ENCODE results near the gene TMEM100.

Gene TMEM100

GRCh38 chr17:55730808-55731207, 8.1 kb upstream of the TMEM100 start:
- no peaks in the 10 kb centered on the region for H3K27me3 ChIP-seq (replicated peaks; ENCODE audit: insufficient read depth, low read length)
- no peaks in the 10 kb centered on the region for H3K36me3 ChIP-seq (replicated peaks; ENCODE audit: insufficient read depth, low read length)
- H3K27ac ChIP-seq (ENCODE audit: low read length) = no peak overlapping the region
- H3K4me1 ChIP-seq (ENCODE audit: low read length) = no peaks in the 10 kb centered on the region
- H2AFZ ChIP-seq (ENCODE audit: low read length) = no peak overlapping the region
- no peak for TF ChIP-seq EZH2 (optimal IDR thresholded peaks at IDR 0.05; ENCODE audit: low read depth, low read length)
- no peak for TF ChIP-seq EZH2phosphoT487 (IDR thresholded peaks at IDR 0.05; ENCODE audit: low read length)
- no peak overlapping the region for H3K4me2 ChIP-seq (ENCODE audit: low read depth, low read length)
- no peaks in the 10 kb centered on the region for H3F3A ChIP-seq (ENCODE audit: insufficient read depth, low read length)
- no peak overlapping the region for H3K9ac ChIP-seq (ENCODE audit: low read length)
- DNase-seq = no peak
- H3K9me3 ChIP-seq (replicated peaks; ENCODE audit: insufficient read depth, low read length) = no peaks in the 10 kb centered on the region
- no peaks in the 10 kb centered on the region for H3K79me2 ChIP-seq (ENCODE audit: low read length)
- no peak overlapping the region for H3K4me3 ChIP-seq (ENCODE audit: low read length)
- no peaks in the 10 kb centered on the region for H3K9me2 ChIP-seq (replicated peaks; ENCODE audit: insufficient read depth, low read length)
- no peaks in the 10 kb centered on the region for H4K20me1 ChIP-seq (ENCODE audit: insufficient read depth, low read length)

- Histone ChIP-seq H3K4me3 (ENCODE audit: low read length) (no peak overlapping the region), H3K9ac (ENCODE audit: low read length) (no peak overlapping the region), H2AFZ (ENCODE audit: low read length) (no peak overlapping the region), H3K9me2 (replicated peaks; ENCODE audit: insufficient read depth, low read length) (no peaks in the 10 kb centered on the region), H3K36me3 (replicated peaks; ENCODE audit: insufficient read depth, low read length) (no peaks in the 10 kb centered on the region), H3K4me2 (ENCODE audit: low read depth, low read length) (no peak overlapping the region), H3K79me2 (ENCODE audit: low read length) (no peaks in the 10 kb centered on the region), H3K27ac (ENCODE audit: low read length) (no peak overlapping the region), H3K4me1 (ENCODE audit: low read length) (no peaks in the 10 kb centered on the region), H3K9me3 (replicated peaks; ENCODE audit: insufficient read depth, low read length) (no peaks in the 10 kb centered on the region), H3F3A (ENCODE audit: insufficient read depth, low read length) (no peaks in the 10 kb centered on the region), H4K20me1 (ENCODE audit: insufficient read depth, low read length) (no peaks in the 10 kb centered on the region), H3K27me3 (replicated peaks; ENCODE audit: insufficient read depth, low read length) (no peaks in the 10 kb centered on the region)
- TF ChIP-seq EZH2 (optimal IDR thresholded peaks at IDR 0.05; ENCODE audit: low read depth, low read length) (no peak), CTCF (IDR thresholded peaks at IDR 0.05; ENCODE audit: low read length) (no peak), EZH2phosphoT487 (IDR thresholded peaks at IDR 0.05; ENCODE audit: low read length) (no peak)
- no peak for DNase-seq
Measured at GRCh38 chr17:55730380-55730779, 7.7 kb upstream of the TMEM100 start.

- Histone ChIP-seq H3K4me1 (ENCODE audit: low read length) (no peaks in the 10 kb centered on the region), H3K9me3 (replicated peaks; ENCODE audit: insufficient read depth, low read length) (no peaks in the 10 kb centered on the region), H4K20me1 (ENCODE audit: insufficient read depth, low read length) (no peaks in the 10 kb centered on the region), H3K79me2 (ENCODE audit: low read length) (no peaks in the 10 kb centered on the region), H3K9ac (ENCODE audit: low read length) (no peak overlapping the region), H2AFZ (ENCODE audit: low read length) (no peak overlapping the region), H3K4me2 (ENCODE audit: low read depth, low read length) (no peak overlapping the region), H3K9me2 (replicated peaks; ENCODE audit: insufficient read depth, low read length) (no peaks in the 10 kb centered on the region), H3K36me3 (replicated peaks; ENCODE audit: insufficient read depth, low read length) (no peaks in the 10 kb centered on the region), H3K27ac (ENCODE audit: low read length) (no peak overlapping the region), H3F3A (ENCODE audit: insufficient read depth, low read length) (no peaks in the 10 kb centered on the region), H3K4me3 (ENCODE audit: low read length) (no peak overlapping the region), H3K27me3 (replicated peaks; ENCODE audit: insufficient read depth, low read length) (no peaks in the 10 kb centered on the region)
- no peak for DNase-seq
- TF ChIP-seq EZH2 (optimal IDR thresholded peaks at IDR 0.05; ENCODE audit: low read depth, low read length) (no peak), EZH2phosphoT487 (IDR thresholded peaks at IDR 0.05; ENCODE audit: low read length) (no peak), CTCF (IDR thresholded peaks at IDR 0.05; ENCODE audit: low read length) (no peak)
Measured at GRCh38 chr17:55729484-55729883, 6.8 kb upstream of the TMEM100 start.

GRCh38 chr17:55728833-55729232, 6.2 kb upstream of the TMEM100 start:
- no peak overlapping the region for H3K27ac ChIP-seq (ENCODE audit: low read length)
- H3K27me3 ChIP-seq (replicated peaks; ENCODE audit: insufficient read depth, low read length) = no peaks in the 10 kb centered on the region
- H4K20me1 ChIP-seq (ENCODE audit: insufficient read depth, low read length) = no peaks in the 10 kb centered on the region
- H3K36me3 ChIP-seq (replicated peaks; ENCODE audit: insufficient read depth, low read length) = no peaks in the 10 kb centered on the region
- H3K4me3 ChIP-seq (ENCODE audit: low read length) = no peak overlapping the region
- H3K9me2 ChIP-seq (replicated peaks; ENCODE audit: insufficient read depth, low read length) = no peaks in the 10 kb centered on the region
- H3F3A ChIP-seq (ENCODE audit: insufficient read depth, low read length) = no peaks in the 10 kb centered on the region
- TF ChIP-seq EZH2phosphoT487 (IDR thresholded peaks at IDR 0.05; ENCODE audit: low read length) (no peak), CTCF (IDR thresholded peaks at IDR 0.05; ENCODE audit: low read length) (no peak), EZH2 (optimal IDR thresholded peaks at IDR 0.05; ENCODE audit: low read depth, low read length) (no peak)
- no peaks in the 10 kb centered on the region for H3K4me1 ChIP-seq (ENCODE audit: low read length)
- H2AFZ ChIP-seq (ENCODE audit: low read length) = no peak overlapping the region
- peak; percentile 28 for DNase-seq
- no peak overlapping the region for H3K9ac ChIP-seq (ENCODE audit: low read length)
- H3K4me2 ChIP-seq (ENCODE audit: low read depth, low read length) = no peak overlapping the region
- no peaks in the 10 kb centered on the region for H3K9me3 ChIP-seq (replicated peaks; ENCODE audit: insufficient read depth, low read length)
- H3K79me2 ChIP-seq (ENCODE audit: low read length) = no peaks in the 10 kb centered on the region

Data from MM.1S (cell line).